Measurements from ENCODE around the gene UCK2. TPM values are rescaled to one million over a fixed set of nuclear protein-coding genes. Genes with fewer than 3 reads are reported as not detected.

UCK2 gene
- total and polyA plus RNA-seq, 2 donors (not counting 1 experiment from before 2014, with no cell fraction given): 8.9 to 11.5 TPM

- intact Hi-C loops (cut with micrococcal nuclease): no loop called here
- ChIA-PET POLR2A (no interaction called here), CTCF (no interaction called here)
- Histone ChIP-seq H3K36me3 (replicated peaks in 1 of 2; ENCODE audit: control extremely low read depth in 1 of 2, control insufficient read depth in 1 of 2, extremely low read depth in 1 of 2, insufficient read depth in 2 of 2, low read length in 1 of 2) (peaks cover 1 to 14% of the 10 kb centered on the region in 2 experiments), H2AFZ (ENCODE audit: insufficient read depth, low read depth, low read length, poor library complexity, severe bottlenecking) (no peak overlapping the region), H3K27ac (ENCODE audit: low read length in 2 of 2) (no peak overlapping the region), H3K27me3 (replicated peaks in 1 of 4; ENCODE audit: control extremely low read depth in 1 of 4, control insufficient read depth in 3 of 4, insufficient read depth in 4 of 4, low read length in 3 of 4) (no peaks in the 10 kb centered on the region), H3K9me3 (ENCODE audit: control extremely low read depth in 1 of 3, control insufficient read depth in 2 of 3, insufficient read depth in 1 of 3, low read length in 2 of 3) (no peaks in the 10 kb centered on the region), H3K9ac (ENCODE audit: low read length) (no peak overlapping the region), H4K20me1 (ENCODE audit: control insufficient read depth, insufficient read depth, low read length, poor library complexity, severe bottlenecking) (no peaks in the 10 kb centered on the region), H3K79me2 (ENCODE audit: control insufficient read depth, insufficient read depth, low read length) (no peaks in the 10 kb centered on the region), H3K4me3 (ENCODE audit: control extremely low read depth in 1 of 5, extremely low read depth in 1 of 5, insufficient read depth in 1 of 5, low read depth in 2 of 5, low read length in 4 of 5) (no peak overlapping the region), H3K4me2 (replicated peaks; ENCODE audit: low read depth, low read length, poor library complexity, severe bottlenecking) (no peak overlapping the region), H3K4me1 (ENCODE audit: control insufficient read depth in 2 of 2, insufficient read depth in 2 of 2, low read length in 2 of 2) (no peaks in the 10 kb centered on the region)
- ATAC-seq (ENCODE audit: low read depth): no peak
- TF ChIP-seq, protein P1, sequence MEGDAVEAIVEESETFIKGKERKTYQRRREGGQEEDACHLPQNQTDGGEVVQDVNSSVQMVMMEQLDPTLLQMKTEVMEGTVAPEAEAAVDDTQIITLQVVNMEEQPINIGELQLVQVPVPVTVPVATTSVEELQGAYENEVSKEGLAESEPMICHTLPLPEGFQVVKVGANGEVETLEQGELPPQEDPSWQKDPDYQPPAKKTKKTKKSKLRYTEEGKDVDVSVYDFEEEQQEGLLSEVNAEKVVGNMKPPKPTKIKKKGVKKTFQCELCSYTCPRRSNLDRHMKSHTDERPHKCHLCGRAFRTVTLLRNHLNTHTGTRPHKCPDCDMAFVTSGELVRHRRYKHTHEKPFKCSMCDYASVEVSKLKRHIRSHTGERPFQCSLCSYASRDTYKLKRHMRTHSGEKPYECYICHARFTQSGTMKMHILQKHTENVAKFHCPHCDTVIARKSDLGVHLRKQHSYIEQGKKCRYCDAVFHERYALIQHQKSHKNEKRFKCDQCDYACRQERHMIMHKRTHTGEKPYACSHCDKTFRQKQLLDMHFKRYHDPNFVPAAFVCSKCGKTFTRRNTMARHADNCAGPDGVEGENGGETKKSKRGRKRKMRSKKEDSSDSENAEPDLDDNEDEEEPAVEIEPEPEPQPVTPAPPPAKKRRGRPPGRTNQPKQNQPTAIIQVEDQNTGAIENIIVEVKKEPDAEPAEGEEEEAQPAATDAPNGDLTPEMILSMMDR (IDR thresholded peaks at IDR 0.05): no peak
- TF ChIP-seq EZH2 (IDR thresholded peaks at IDR 0.05; ENCODE audit: borderline replicate concordance, insufficient read depth, low read depth, low read length, poor library complexity, severe bottlenecking): no peak
- Mint-ChIP-seq H3K9me3 (ENCODE audit: insufficient read depth) (no peaks in the 10 kb centered on the region), H3K4me3 (no peak overlapping the region), H3K27ac (no peak overlapping the region), H3K4me1 (no peaks in the 10 kb centered on the region), H3K27me3 (no peaks in the 10 kb centered on the region)
- DNase-seq: no peak
- no CpG with 5 or more reads among the region's 5 CpGs for WGBS (ENCODE audit: insufficient coverage)
Observed at GRCh38 chr1:165895451-165895871, 68.0 kb downstream of the UCK2 start.

- ATAC-seq (ENCODE audit: low read depth) (no peak), DNase-seq (no peak)
- H3K4me2 ChIP-seq (replicated peaks; ENCODE audit: low read depth, low read length, poor library complexity, severe bottlenecking): no peak overlapping the region
- ChIA-PET CTCF (no interaction called here), POLR2A (no interaction called here)
- H3K36me3 ChIP-seq (replicated peaks in 1 of 2; ENCODE audit: control extremely low read depth in 1 of 2, control insufficient read depth in 1 of 2, extremely low read depth in 1 of 2, insufficient read depth in 2 of 2, low read length in 1 of 2): peaks cover 1 to 20% of the 10 kb centered on the region in 2 experiments
- TF ChIP-seq, protein P1 (IDR thresholded peaks at IDR 0.05): no peak
- TF ChIP-seq EZH2 (IDR thresholded peaks at IDR 0.05; ENCODE audit: borderline replicate concordance, insufficient read depth, low read depth, low read length, poor library complexity, severe bottlenecking): no peak
- H3K79me2 ChIP-seq (ENCODE audit: control insufficient read depth, insufficient read depth, low read length): no peaks in the 10 kb centered on the region
- H3K27ac ChIP-seq (ENCODE audit: low read length in 2 of 2): no peak overlapping the region
- no peak overlapping the region for H3K4me3 ChIP-seq (ENCODE audit: control extremely low read depth in 1 of 5, extremely low read depth in 1 of 5, insufficient read depth in 1 of 5, low read depth in 2 of 5, low read length in 4 of 5)
- H3K9me3 ChIP-seq (ENCODE audit: control extremely low read depth in 1 of 3, control insufficient read depth in 2 of 3, insufficient read depth in 1 of 3, low read length in 2 of 3): no peaks in the 10 kb centered on the region
- H3K27me3 ChIP-seq (replicated peaks in 1 of 4; ENCODE audit: control extremely low read depth in 1 of 4, control insufficient read depth in 3 of 4, insufficient read depth in 4 of 4, low read length in 3 of 4): no peaks in the 10 kb centered on the region
- Mint-ChIP-seq H3K4me1 (no peaks in the 10 kb centered on the region), H3K4me3 (no peak overlapping the region), H3K27me3 (no peaks in the 10 kb centered on the region), H3K27ac (no peak overlapping the region), H3K9me3 (ENCODE audit: insufficient read depth) (no peaks in the 10 kb centered on the region)
- intact Hi-C loops (cut with micrococcal nuclease): no loop called here
- H2AFZ ChIP-seq (ENCODE audit: insufficient read depth, low read depth, low read length, poor library complexity, severe bottlenecking): no peak overlapping the region
- WGBS (ENCODE audit: insufficient coverage): 98% methylated on average over 10 of the region's 10 CpGs
- no peaks in the 10 kb centered on the region for H3K4me1 ChIP-seq (ENCODE audit: control insufficient read depth in 2 of 2, insufficient read depth in 2 of 2, low read length in 2 of 2)
- no peak overlapping the region for H3K9ac ChIP-seq (ENCODE audit: low read length)
- no peaks in the 10 kb centered on the region for H4K20me1 ChIP-seq (ENCODE audit: control insufficient read depth, insufficient read depth, low read length, poor library complexity, severe bottlenecking)
Observed at GRCh38 chr1:165896277-165896676, 68.9 kb downstream of the UCK2 start.

Measured in B cell (primary cell).